ENCODE results near the gene SLC4A1.
A peak's percentile ranks its signal among the peaks of the same experiment; 100 is the strongest.

Gene SLC4A1

DNA sequence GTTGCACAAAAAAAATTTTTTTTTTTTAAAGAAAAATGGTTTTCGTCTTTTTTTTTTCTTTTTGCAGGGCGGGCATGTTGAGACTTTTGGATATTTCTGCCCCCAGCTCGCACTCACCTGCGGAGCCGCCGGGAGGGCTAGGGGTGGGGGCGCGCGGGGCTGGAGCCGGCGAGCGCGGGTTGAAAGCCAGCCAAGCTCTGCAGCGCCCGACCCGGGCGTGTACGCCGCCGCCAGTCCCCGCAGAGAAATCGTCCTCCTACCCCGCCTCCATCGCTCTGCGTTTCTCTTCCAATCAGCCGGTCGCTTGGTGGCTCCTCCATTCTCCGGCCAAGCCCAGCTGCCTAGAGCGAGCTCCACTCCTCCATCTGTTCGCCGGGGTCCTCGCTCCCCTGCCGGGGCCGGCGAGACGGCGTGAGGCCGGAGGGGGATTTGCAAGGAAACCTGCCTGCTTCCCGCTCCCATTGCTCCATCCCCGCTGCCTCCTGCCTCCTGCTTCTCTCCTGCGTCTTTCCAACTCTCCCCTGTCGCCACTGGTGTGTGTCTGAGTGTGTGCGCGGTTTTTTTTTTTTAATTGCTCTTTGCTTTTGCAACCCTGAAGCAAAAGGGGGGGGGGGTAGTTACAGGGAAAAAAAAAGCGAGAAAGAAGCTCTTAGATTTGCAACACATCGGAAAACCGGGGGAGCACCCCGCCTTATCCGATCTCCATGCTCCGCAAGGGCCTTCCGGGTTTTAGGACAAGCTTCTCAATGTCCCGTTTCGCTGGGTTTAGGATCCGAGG lies 46.7 kb downstream of the SLC4A1 start:
- peak in 1 of 2 donors; percentile 52 for DNase-seq (ENCODE audit: low read depth in 2 of 2)

DNA sequence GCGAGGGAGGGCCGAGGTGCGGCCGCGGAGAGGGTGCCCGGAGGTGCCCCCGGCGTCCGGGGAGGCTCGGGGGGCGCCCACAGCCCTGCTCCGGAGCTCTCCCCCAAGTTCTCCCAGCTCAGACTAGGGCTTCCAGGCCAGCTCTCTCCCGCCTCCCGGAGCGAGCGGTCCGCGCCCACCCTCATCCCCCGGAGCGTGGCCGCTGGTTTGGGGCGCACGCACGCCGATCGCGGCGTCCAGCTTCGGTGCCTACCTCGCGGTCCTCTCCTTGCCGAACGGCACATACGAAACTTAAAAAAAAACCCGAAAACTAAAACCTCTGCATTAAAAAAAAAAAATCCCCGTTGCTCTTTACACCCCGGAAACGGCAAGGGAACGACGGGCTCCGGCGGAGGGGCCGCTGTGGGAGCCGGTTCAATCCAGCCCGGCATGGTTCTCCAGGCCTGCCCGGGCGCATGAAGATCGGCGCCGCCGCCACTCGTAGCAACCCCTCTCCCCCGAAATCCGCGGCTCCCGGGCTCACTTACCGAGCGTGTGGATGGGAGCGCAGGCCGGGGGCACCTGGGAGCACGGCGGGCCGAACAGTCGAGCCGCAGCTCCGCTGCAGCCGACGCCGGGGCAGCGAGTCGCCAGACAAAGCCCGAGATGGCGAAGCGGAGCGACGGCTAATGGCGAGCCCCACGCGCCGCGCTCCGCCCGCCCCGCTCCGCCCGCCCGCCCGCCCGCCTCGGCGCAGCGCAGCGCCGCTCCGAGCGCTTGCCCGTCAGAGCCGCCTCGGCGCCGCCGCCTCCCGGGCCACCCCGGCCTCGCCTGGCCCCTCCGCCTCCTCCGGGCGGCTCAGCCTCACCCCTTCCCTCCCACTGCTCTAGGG lies 47.5 kb downstream of the SLC4A1 start:
- DNase-seq (ENCODE audit: low read depth in 2 of 2): peak in 1 of 2 donors; percentile 43

DNA sequence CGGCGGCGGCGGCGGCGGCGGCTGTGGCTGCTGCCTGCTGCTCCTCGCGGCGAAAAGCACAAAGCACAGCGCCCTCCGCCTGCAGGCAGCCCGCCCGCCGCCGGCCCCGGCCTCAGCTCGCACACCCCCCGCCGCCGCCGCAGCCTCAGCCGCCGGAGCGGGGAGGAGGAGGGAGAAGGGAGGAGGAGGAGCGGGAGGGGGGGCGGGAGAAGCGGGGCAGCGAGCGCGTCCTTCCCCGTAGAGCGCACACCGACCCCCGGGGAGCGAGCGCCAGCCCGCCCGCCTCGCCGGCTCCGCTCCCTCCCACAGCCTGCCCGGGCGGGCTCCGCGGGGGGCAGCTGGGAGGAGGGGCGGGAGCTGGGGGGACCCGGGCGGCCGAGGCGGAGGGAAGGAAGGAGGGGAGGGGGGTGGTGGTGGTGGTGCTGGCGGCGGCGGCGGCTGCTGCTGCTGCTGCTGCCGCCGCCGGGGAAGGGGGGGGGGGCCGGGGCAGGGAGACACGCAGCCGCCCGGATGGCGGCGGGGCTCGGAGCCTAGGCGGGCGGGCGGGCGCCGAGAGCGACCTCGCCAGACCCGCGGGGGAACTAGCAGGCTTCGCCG lies 48.2 kb downstream of the SLC4A1 start, which contains the start of gene UBTF:
TSS of gene UBTF (minus strand) at position 60 of the 597 bp plus-strand sequence. CDS start 1,446 bp downstream, outside the sequence.
- peak in 1 of 2 donors; percentile 41 for DNase-seq (ENCODE audit: low read depth in 2 of 2)

DNA sequence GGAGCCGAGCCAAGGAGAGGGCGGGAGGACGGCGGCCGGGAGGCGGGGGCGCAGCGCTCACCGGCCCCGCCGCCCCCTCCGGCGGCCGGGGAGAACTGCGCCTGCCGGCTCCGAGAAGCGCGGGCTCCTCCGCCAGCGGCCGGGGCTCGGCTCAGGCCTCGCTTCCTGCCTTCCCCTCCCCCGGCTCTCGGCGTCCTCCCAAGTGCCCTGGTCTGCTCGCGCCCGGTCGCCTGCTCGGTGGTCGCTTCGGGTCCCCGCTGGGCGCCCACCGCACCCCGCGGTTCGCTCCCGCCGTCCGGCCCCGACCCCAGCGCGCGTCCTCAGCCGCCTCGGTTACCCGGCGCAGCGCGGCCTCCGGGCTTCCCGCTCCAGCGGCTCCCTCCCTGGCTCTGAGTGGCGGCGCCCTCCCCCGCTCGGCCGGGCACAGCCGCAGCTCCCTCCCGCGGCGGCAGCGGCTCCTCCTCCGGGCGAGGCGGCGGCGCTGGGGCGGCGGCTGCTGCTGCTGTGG lies 48.8 kb downstream of the SLC4A1 start:
- peak in 1 of 2 donors; percentile 61 for DNase-seq (ENCODE audit: low read depth in 2 of 2)

DNA sequence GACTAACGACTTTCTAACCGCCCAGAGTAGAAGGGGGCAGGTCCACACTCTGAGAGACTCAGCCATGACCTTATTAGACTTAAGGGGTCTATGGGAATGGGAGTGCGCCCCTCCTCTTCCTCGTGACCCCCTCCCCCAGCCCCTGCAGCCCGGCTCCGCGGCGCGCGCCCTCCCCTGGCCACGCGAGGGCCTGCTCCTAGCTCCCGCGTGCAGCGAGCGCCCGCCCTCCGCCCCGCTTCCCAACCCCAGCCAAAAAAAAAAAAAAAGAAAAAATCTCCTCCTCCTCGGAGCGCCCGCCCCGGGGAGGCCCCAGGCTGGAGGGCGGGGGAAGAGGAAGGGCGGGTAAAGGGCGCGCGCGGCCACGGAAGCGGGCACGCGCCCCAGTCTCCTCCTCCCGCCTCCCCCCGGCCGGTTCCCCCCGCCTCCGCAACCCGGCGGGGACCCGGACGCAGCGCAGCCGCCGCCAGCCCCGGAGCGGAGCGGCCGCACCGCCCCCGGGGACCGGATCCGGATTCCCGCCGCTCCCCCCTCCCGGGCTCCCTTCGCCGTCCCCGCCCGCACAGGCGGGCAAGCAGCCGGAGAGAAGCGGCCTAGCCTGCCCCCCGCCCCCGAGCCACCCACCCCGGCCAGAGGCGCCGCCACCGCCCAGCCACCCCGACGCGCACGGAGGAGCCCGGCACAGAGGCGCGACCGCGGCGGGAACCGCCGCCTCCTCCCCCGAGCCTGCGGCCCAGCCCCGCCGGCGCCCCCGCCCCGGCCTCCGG lies 49.4 kb downstream of the SLC4A1 start:
- DNase-seq (ENCODE audit: low read depth in 2 of 2): peak; percentile 77 to 81

DNA sequence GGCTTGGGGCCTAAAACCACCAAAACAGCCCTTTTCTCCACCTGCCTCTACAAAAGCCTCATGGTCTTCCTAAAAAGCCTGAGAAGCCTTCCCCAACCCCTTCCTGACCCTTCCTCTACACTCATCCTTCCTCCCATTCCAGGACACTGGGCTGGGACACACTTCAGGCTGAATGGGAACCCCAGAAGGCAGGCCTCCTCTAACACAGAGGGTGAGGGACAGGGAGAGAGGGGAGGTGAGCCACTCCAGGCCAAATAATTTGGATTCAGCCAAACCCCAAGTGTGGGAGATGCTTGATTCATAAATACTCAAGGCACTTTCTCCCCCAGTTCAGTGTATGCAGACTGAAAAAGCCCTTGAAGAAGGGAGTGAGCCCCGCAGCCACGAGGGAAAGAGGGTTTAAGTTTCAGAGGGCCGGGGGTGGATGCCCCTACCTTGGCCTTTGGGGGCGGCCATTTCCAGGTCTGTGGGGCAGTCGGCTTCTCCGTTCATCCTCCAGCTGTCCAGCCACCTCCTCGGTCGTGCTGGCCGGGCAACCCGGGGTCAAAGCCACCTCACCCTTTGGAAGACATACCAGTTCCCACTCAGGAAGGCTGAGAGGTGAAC lies 50.1 kb downstream of the SLC4A1 start:
- no peak for DNase-seq (ENCODE audit: low read depth in 2 of 2)

DNA sequence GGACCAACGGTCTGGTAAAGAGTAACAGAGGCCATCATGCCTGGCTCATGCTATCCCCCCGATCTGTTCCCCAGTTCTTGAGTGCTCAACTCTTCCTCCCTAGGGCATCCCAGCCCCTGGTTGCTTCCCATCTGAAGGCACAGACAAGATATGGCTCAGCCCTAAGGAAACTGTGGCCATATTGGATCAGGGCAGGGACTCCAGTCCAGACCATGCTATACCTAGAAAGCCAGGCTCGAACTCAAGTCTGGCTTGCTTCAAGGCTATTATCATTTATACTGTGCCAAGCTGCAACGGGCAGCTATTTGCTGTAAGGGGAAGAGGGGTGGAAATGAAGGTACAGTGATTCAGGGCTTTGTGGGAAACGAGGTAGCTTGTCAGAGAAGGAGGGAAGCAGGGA lies 51.2 kb downstream of the SLC4A1 start:
- no peak for DNase-seq (ENCODE audit: low read depth in 2 of 2)

DNA sequence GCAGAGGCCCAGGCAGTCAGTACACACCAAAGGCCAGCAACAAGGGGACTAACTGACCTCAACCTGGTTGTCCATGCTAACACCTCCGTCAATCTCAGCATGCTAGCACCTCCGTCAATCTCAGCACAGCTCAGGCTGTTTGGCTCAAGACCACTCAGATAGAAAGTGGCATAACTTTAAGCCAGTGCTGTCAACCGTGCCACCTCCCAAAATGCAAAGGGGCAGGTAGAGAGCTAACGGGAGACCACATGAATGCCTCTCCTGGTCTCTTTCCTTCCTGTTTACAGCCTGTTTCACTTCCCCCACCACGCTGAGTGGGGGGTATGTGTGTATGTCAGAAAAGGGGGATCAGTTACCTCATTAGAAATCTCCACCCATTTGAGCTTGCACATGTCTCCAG lies 51.8 kb downstream of the SLC4A1 start:
- no peak for DNase-seq (ENCODE audit: low read depth in 2 of 2)

DNA sequence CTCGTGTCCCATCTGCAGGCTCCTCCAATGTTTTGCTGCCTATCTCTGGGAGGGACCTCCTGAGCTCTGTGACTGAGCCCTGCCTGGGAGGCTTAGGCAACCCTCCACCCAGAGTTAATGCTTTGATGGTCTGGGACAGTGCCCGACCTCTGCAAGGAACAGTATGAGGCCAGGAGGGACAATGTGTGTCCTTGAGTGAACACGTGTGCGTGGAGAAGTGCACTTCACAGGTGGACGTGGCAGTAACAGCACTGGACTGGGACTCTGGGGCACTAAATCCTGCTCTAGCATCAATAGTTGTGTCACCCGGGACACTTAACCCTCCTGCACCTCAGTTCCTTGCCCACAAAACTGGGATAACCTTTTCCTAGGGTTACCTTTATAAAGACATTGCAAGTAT lies 53.0 kb downstream of the SLC4A1 start:
- no peak for DNase-seq (ENCODE audit: low read depth in 2 of 2)

DNA sequence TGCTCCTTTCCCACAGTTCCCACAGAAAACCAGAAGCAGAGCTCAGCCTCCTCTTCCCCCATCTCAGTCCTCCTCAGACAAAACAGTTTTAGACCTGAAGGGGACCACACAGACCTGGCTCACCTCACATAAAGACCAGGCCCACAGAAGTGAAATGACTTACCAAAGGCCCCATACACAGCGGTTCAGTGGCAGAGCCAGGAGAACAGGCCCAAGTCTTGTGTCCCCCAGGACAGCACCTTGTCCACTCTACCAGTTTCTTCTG lies 53.8 kb downstream of the SLC4A1 start:
- no peak for DNase-seq (ENCODE audit: low read depth in 2 of 2)

DNA sequence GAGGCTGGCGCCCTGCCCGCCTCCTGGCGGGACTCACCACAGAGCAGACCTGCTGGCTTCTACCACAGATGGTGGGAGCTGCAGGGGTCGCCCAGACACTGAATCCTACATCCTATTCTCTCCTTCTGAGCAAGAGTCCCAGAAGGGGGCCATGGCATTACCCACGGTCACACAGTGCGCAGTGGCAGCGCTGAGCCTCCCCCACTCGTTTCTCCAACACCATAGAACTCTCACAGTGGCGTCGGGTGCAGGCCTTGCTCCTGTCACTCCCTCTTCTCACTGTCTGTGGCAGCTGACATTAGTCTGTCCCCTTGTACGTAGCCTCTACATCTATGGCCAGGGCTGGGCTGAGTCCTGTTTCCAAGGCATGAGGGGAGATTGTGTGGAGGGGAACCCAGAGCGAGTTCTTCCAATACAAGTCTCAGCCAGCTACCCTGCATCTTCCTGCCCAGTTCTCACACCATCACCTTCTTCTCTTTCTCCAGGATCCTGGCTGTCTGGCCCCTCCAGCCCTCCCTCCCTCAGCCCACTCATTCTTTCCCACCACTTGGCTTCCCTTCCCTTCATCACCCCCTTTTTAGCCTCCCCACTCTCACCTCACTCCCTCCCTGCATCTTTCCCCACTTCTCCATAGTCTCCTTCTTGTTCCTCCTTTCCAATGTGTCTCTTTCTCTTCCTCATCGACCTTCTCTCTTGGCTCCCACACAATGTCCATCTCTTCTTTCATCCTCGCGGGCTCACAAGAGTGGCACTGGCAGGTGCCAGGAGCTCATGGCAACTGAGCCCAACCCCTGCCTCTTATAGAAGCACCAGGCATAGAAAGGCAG lies 54.3 kb downstream of the SLC4A1 start:
- no peak for DNase-seq (ENCODE audit: low read depth in 2 of 2)

DNA sequence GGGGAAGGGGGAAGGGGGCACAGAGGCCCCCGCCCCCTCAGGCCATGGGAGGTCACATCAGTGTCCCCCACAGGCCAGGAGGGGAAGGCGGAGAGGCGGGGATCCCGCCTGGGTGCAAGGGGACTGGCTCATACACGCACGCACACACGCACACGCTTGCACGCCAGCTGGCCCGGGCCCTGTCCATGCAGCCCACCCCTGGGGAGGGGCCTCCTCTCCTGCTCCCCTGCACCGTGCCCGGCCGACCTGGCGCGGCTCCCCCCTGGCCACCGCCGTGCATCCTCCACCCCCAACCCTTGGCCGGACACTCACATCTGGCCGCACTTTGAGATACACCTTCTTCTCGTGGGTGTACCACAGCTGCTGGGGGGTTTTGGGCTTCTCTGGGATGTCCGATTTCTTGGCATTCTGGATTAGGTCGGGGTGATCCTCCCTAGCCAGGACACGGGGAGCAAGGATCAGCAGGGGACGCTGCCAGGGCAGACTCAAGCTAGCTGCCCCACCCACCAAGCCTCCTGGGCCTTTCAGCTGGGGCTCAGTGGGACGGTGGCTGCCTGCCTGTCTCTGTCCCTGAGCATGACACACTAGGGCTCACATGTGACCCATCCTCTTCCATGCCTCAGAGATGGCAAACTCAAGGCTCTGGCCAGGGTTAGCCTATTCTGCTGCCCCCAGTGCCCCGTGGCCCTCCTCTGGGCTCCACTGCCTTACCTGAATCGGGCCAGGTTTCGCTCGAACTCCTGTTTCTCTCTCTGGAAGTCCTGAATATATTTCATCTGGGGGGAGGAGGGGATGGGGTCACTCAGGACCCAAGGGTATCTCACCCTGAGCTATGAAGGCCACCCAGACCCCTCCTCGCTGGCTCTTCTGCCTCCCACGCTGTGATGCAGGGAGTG lies 55.2 kb downstream of the SLC4A1 start:
- DNase-seq (ENCODE audit: low read depth in 2 of 2): no peak

DNA sequence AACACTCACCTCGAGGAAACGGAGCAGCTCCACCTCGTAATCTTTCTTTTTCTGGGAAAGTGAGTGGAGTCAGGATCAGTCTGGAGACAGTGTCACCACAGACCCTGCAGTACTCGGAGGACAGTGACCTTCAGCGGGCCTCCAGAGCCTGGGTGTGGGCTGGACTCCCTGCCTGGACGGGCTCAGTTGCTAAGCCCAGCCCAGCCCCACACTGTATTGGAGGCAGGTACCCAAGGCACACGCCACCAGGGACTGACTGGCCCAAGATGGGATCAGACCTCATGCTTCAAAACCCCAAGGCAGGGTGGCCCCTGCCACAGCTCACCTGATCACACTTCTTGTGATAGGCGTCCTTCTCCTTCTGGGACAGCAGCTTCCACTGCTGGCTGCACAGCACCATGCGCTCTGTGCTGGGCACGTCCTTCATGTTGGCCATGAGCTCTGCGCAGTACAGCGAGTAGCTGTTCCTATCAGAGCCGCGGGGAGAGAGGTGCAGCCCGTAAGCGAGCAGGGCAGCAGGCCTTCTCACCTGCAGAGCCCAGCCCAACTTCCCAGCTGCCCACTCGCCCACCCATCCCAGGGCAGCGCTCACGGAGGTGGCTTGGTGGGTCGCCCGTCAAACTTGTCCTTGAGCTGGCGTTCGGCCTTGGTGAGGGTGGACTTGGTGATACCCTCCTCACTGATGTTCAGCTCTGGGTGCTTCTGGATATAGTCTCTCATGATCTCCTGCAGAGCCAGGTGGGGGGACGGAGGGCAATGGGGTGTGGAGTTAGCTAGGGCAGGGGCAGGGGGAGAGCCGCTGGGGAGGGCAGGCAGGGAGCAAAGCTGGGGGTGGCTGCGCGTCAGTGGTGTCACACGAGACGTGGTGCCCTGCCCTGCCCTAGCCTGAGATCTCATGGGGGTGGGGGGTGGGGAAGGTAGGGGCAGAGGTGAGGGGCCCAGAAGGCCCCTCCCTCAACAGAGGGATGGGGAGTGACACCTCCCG lies 56.4 kb downstream of the SLC4A1 start:
- no peak for DNase-seq (ENCODE audit: low read depth in 2 of 2)

DNA sequence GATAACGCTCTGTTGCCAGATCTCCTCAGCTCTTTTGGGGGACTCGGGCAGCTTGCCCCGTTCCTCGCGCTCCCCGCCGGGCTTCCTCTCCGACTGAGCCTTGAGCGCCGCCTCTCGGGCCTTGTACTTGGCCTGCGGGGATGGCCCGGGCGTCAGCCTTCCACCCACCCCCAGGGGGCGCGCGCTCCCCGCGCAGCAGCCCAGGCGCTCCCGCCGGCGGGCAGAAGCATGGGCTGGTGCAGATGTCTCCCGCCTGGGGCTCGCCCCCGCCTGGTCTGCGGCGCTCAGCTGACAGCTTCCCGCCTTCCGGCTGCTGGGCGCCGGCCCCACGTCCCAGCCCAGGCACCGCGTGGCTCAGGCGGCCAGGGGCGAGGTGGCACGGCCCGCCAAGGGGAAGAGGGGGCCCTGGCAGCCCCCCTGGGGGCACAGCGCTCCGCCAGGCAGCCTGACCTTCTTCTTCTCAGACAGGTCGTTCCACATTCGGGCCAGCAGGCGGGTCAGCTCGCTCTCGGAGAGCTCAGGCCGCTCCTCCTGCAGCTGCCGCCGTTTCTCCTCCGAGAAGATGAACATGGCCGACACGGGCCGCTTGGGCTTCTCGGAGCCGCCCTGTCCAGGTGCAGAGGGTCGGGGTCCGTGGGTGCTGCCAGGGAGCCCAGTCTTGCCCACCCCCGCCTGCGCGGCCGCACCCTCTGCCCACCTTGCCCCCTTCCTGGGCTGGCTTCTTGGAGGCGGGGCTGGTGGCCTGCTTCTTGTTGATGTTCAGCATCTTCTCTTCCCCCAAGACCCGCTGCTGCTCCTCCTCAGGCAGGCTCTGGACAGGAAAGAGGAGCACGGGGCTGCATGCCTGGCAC lies 57.4 kb downstream of the SLC4A1 start:
- peak; percentile 83 to 91 for DNase-seq (ENCODE audit: low read depth in 2 of 2)

DNA sequence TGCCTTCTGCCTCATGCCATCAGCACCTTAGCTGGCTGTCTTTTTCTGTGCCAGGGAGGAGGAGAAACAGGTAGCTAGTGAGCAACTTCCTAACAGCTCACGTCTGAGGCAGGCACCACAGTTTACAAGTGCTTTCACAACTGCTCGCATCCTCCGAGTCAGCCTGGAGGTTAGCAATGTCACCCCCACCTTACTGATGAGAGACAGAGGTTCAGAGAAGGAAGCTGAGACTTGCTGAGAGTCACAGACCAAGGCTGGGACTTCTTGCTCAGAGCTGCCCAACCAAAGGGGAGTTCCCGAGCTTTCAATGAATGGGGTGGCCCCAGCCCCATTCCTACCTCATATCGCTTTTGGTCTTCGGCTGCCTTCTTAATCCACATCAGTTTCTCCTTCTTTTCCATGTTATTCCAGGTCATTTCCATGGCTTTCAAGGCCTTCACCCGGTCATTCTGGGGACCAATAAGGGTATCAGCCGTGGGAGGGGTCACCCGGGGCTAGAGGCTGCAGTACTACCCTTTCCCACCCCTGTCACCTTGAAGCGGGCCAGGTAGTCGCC lies 58.1 kb downstream of the SLC4A1 start:
- peak; percentile 57 to 72 for DNase-seq (ENCODE audit: low read depth in 2 of 2)

DNA sequence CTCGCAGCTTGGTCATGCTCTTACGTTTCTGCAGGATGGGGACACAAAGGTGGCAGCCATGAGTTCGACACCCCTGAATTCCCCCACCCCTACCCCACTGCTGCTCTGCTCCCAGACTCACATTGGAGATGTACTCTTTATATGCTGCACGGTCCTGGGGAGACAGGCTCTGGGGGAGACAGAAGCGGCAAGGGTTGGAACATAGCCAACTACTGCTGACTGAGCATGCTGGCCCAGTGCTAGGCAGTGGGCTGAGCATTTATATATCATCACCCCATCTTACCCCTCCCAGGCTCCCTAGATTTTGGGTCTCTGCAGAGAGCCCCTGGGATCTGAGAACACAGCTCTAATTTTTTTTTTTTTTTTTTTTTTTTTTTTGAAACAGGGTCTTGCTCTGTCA lies 60.2 kb downstream of the SLC4A1 start:
- DNase-seq (ENCODE audit: low read depth in 2 of 2): no peak

DNA sequence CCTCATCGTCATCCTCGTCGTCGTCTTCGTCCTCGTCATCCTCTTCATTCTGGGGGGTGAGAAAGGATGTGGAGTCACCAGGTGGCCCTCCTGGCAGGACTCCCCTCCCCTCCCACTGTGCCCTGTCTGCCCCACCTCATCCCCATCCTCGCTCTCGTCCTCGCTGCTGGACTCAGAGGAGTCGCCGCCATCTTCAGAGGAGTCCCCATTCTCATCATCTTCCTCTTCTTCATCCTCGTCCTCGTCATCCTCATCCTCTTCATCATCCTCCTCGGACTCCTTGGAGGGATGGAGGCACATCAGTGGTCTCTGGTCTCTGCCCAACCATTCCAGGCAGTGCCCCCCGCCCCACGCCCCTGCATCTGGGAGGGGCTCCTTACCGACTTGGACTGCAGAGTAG lies 60.6 kb downstream of the SLC4A1 start:
- no peak for DNase-seq (ENCODE audit: low read depth in 2 of 2)
